Right renal pelvis (tissue), 4 donors: ENCODE measurements around the gene GOLIM4. TPM values are rescaled to one million over a fixed set of nuclear protein-coding genes. Genes with fewer than 3 reads are reported as not detected.
"Not testable (repeated sequence)": the region's sequence is repeated elsewhere in the genome, so short reads cannot be mapped to it uniquely, and the experiment has no call there.

ENCODE experiments used
- DNase-seq, 4 donors: peaks; one replicate each; pipeline ENCODE4 v3.0.0-alpha.2; 2013; ENCODE audit warnings: low read depth in 4 of 4, low spot score in 3 of 4, missing footprints in 1 of 4
- polyA plus RNA-seq, 4 donors: library from polyadenylated mRNA; unstranded; fragments of 120-200 nt; gene quantifications; one replicate each; pipeline ENCODE4 v1.2.1, GENCODE V29; 2013; ENCODE audit not compliant: insufficient read length in 4 of 4

The GOLIM4 gene, protein sequence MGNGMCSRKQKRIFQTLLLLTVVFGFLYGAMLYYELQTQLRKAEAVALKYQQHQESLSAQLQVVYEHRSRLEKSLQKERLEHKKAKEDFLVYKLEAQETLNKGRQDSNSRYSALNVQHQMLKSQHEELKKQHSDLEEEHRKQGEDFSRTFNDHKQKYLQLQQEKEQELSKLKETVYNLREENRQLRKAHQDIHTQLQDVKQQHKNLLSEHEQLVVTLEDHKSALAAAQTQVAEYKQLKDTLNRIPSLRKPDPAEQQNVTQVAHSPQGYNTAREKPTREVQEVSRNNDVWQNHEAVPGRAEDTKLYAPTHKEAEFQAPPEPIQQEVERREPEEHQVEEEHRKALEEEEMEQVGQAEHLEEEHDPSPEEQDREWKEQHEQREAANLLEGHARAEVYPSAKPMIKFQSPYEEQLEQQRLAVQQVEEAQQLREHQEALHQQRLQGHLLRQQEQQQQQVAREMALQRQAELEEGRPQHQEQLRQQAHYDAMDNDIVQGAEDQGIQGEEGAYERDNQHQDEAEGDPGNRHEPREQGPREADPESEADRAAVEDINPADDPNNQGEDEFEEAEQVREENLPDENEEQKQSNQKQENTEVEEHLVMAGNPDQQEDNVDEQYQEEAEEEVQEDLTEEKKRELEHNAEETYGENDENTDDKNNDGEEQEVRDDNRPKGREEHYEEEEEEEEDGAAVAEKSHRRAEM
- polyA plus RNA-seq: 100 to 1,000 TPM in 3 of 4 donors, 10 to 100 TPM in 1; 87.2 to 128 (median 117) TPM

DNA sequence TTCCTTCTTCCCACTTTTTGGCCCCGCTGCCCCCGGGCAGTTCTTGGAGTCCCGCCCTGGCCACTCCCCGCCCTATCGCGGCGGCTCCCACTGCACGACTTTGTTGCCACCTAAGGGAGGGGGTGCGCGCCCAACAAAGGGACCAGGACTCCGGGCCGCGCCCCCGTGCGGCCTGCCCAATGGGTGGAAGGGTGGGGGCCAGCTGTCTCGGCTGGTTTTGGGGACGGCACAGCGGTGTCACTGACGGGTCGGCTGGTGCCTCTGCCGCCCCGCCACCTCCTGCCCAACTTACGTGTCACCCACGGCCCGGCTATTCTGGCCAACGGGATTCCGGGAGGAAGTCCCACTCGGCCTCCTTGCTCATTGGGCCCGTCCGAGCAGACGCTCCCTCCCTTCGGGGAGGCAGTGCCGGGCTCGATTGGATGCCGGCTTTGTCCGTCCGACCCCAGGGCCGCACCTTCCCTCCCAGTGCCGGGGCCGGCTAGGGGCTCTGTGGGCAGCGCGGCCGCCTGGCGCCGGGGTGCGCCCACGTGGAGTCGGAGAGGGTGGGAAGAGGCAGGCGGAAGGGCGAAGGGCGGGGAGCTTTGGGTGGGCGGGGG, at the start of gene GOLIM4:
GOLIM4 (minus strand) TSS at position 314 of the 599 bp plus-strand sequence. CDS start 639 bp downstream, outside the sequence.
- peak; percentile 88 to 91 (median 90) for DNase-seq

- DNase-seq: no peak
Measured at GRCh38 chr3:168141405-168141998, 45.8 kb upstream of the GOLIM4 start.

GRCh38 chr3:168139947-168140346, 44.2 kb upstream of the GOLIM4 start:
- DNase-seq: no peak

- no peak for DNase-seq
Measured at GRCh38 chr3:168138421-168138820, 42.7 kb upstream of the GOLIM4 start.

DNA sequence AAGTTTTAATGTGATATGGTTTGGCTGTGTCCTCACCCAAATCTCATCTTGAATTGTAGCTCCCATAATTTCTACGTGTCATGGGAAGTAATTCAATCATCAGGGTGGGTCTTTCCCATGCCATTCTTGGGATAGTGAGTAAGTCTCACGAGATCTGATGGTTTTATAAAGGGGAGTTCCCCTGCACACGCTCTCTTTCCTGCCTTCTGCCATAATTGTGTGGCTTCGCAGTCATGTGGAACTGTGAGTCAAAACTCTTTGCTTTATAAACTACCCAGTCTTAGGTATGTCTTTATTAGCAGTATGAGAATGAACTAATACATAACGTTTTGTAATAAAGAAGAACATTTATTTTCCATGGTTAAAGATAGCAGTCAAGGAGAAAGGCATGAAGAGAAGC, 39.2 kb upstream of the GOLIM4 start:
- no peak for DNase-seq

DNA sequence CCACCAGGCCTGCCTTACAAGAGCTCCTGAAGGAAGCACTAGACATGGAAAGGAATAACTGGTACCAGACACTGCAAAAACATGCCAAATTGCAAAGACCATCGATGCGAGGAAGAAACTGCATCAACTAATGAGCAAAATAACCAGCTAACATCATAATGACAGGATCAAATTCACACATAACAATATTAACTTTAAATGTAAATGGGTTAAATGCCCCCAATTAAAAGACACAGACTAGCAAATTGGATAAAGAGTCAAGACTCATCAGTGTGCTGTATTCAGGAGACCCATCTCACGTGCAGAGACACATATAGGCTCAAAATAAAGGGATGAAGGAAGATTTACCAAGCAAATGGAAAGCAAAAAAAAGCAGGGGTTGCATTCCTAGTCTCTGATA, 34.5 kb upstream of the GOLIM4 start:
- DNase-seq: not testable (repeated sequence)

- DNase-seq: not testable (repeated sequence)
Measured at GRCh38 chr3:168128463-168128862, 32.7 kb upstream of the GOLIM4 start.

- DNase-seq: no peak
Measured at GRCh38 chr3:168127466-168127865, 31.7 kb upstream of the GOLIM4 start.

DNA sequence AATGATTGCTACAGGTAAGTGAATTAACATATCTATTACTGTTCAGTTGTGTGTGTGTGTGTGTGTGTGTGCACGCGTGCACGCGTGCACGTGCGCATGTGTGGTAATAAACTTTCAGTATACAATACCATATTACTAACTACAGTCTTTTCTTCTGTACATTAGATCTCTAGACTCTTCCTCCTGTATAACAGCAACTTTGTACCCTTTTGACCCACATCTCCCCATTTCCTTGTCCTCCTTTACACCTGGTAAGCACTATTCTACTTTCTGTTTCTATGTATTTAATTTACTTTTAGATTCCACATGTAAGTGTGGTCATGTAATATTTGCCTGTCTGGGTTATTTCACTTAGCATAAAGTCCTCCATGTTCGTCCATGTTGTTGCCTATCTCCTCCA, 29.1 kb upstream of the GOLIM4 start:
- no peak for DNase-seq

DNA sequence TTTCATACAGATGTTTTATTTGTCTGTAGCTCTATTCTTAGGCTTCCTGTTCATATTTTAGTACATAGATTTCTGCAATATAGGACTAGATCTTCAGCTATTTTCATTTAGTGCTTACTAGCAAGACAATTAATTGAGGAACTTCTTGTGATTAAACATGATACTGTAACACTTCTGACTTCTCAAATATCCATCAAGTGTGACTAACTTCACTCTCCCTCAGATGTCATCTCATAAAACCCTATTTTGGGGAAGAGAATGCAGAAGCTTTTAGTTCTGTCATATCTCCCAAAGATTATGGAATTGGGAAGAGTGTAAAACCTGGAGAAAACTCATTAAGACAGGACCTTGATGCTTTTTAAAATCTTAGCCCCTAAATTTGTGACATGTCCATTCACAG, 28.6 kb upstream of the GOLIM4 start:
- DNase-seq: no peak

GRCh38 chr3:168123201-168124176, 27.8 kb upstream of the GOLIM4 start:
- DNase-seq: no peak

GRCh38 chr3:168121184-168122017, 25.7 kb upstream of the GOLIM4 start:
- DNase-seq: no peak

- DNase-seq: no peak
Measured at GRCh38 chr3:168117853-168118313, 22.2 kb upstream of the GOLIM4 start.

DNA sequence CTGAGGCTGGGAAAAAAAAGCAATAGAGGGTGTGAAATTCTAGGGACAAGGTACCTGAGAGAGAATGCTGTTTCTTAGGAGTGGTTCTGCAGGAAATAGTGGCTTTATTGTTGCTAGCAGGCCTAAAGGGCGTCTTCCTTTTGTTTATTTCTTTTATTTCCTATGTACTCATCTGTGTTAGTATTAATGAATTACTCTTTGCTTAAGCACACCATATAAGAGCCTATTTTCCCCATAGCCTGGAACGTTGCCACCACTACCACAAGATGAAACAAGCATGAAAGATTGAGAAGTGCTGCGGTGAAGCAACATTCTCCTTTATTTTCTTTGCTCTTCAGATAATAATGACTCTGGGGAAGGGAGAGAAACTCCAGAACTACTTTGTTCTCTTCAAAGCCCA, 21.3 kb upstream of the GOLIM4 start:
- DNase-seq: no peak

DNA sequence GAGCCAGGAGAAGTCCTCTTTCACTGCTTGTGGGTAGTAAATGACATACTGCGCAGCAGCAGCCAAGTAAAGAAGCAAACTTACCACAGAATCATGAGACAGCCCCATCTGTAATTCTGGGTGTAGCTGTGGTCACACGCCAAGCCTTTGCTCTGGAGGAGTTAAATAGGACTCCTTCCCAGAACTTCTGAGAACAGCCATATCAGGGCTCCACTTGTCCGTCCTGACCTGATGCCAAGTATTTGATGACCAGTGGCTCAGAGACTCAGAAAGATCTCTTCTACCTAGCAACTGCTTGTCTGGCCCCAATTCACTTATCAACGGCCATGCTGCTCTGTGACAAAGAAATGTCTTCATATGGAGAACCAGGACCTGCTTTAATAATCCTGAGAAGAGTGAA, 20.6 kb upstream of the GOLIM4 start:
- DNase-seq: no peak

GRCh38 chr3:168113848-168114247, 18.1 kb upstream of the GOLIM4 start:
- no peak for DNase-seq

DNA sequence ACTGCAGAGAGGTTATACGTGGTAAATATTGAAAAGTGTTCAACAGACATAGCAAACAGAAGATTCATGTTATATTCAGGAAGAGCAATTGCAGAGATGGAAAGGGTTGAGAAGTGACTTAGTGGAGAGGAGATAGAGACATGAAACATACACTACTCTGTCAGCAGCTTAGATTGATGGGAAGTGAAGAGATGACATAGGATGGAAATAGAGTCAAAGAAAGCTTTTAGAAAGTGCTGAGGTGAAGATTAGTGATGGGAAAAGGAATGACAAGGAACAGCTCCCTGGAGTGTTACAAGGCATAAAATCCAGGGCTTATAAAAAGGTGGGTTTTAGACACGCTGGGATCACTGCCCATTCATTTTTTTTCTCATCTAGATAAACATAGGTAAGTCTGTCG, 17.2 kb upstream of the GOLIM4 start:
- no peak for DNase-seq

GRCh38 chr3:168104361-168104760, 8.6 kb upstream of the GOLIM4 start:
- DNase-seq: no peak
